ENCODE measurements around the gene IGFL4. TPM values are rescaled to one million over a fixed set of nuclear protein-coding genes. Genes with fewer than 3 reads are reported as not detected.

The IGFL4 gene
- total RNA-seq, 2 donors from 2014 or later: 0.33 to 0.60 TPM

DNA sequence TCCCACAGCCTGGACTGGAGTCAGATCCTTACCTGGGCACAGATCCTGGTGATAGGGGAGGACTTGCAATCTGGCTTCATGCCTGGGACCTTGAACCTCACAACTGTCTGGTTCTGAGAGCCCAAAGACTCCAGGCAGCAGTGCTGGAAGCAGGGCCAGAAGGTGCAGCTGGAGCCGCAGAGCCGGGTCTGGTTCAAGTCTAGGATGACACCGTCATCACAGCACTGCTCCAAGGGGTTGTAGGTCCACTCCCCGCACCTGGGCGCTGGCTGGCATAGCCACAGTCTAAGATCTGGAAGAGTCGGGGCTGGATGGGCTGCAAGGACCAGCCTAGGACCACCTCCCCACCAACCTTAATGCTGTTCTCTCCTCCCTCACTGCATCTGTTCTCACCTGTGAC, 677 bp downstream of the IGFL4 start:
- no peak overlapping the region for H3K9ac ChIP-seq (ENCODE audit: extremely low read depth, low read length, poor library complexity, severe bottlenecking)
- H3K4me1 Mint-ChIP-seq: no peaks in the 10 kb centered on the region
- H3K27me3 ChIP-seq (ENCODE audit: control insufficient read depth, insufficient read depth, low read length, poor library complexity, severe bottlenecking): peaks cover 17% of the 10 kb centered on the region
- peaks cover 41% of the 10 kb centered on the region for H3K9me3 Mint-ChIP-seq
- no peaks in the 10 kb centered on the region for H3K36me3 Mint-ChIP-seq (ENCODE audit: low read depth)
- no peak overlapping the region for H3K27ac ChIP-seq (ENCODE audit: low read depth, low read length)
- H3K9me3 ChIP-seq (ENCODE audit: control insufficient read depth, low read length): peaks cover 32% of the 10 kb centered on the region
- no peaks in the 10 kb centered on the region for H3K4me1 ChIP-seq (ENCODE audit: control insufficient read depth, insufficient read depth, low read length)
- 93 to 100% methylated on average over 1 to 6 of the region's 6 CpGs for WGBS, 2 experiments (ENCODE audit: insufficient coverage in 1 of 2, insufficient read length in 1 of 2)
- no peak for DNase-seq
- TF ChIP-seq, protein P1, sequence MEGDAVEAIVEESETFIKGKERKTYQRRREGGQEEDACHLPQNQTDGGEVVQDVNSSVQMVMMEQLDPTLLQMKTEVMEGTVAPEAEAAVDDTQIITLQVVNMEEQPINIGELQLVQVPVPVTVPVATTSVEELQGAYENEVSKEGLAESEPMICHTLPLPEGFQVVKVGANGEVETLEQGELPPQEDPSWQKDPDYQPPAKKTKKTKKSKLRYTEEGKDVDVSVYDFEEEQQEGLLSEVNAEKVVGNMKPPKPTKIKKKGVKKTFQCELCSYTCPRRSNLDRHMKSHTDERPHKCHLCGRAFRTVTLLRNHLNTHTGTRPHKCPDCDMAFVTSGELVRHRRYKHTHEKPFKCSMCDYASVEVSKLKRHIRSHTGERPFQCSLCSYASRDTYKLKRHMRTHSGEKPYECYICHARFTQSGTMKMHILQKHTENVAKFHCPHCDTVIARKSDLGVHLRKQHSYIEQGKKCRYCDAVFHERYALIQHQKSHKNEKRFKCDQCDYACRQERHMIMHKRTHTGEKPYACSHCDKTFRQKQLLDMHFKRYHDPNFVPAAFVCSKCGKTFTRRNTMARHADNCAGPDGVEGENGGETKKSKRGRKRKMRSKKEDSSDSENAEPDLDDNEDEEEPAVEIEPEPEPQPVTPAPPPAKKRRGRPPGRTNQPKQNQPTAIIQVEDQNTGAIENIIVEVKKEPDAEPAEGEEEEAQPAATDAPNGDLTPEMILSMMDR (conservative IDR thresholded peaks at IDR 0.05): no peak
- H3K27ac Mint-ChIP-seq: no peak overlapping the region
- peaks cover 67% of the 10 kb centered on the region for H3K27me3 Mint-ChIP-seq (ENCODE audit: insufficient read depth)
- no peaks in the 10 kb centered on the region for H3K36me3 ChIP-seq (ENCODE audit: control insufficient read depth, insufficient read depth, low read length)
- no peak overlapping the region for H3K4me3 Mint-ChIP-seq
- H3K4me3 ChIP-seq (ENCODE audit: low read length): no peak overlapping the region

DNA sequence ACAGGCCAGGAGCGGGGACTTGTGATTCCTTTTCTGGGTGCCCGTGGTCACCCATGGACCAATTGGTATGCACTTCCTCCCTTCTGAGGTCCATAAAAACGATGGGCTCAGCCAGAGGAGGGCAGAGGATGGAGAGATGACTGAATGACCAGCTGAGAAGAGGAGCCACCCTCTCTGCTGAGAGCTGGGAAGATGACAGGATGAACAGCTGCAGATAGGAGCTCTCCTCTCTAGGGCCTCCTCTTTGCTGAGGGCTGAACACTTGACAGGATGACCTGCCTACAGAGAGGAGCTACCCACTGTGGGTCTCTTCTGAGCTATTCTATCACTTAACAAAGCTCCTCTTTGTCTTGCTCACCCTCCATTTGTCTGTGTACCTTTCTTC, 4.1 kb downstream of the IGFL4 start:
- WGBS, 2 experiments (ENCODE audit: insufficient coverage in 1 of 2, insufficient read length in 1 of 2): 81 to 86% methylated on average over 1 to 3 of the region's 3 CpGs
- no peaks in the 10 kb centered on the region for H3K4me1 ChIP-seq (ENCODE audit: control insufficient read depth, insufficient read depth, low read length)
- TF ChIP-seq, protein P1 (conservative IDR thresholded peaks at IDR 0.05): no peak
- Mint-ChIP-seq H3K9me3 (peaks cover 11% of the 10 kb centered on the region), H3K27me3 (ENCODE audit: insufficient read depth) (peaks cover 54% of the 10 kb centered on the region), H3K4me1 (no peaks in the 10 kb centered on the region), H3K27ac (no peak overlapping the region), H3K4me3 (no peak overlapping the region), H3K36me3 (ENCODE audit: low read depth) (no peaks in the 10 kb centered on the region)
- DNase-seq: no peak
- no peak overlapping the region for H3K27ac ChIP-seq (ENCODE audit: low read depth, low read length)
- H3K4me3 ChIP-seq (ENCODE audit: low read length): no peak overlapping the region
- H3K27me3 ChIP-seq (ENCODE audit: control insufficient read depth, insufficient read depth, low read length, poor library complexity, severe bottlenecking): peaks cover 10% of the 10 kb centered on the region
- H3K36me3 ChIP-seq (ENCODE audit: control insufficient read depth, insufficient read depth, low read length): no peaks in the 10 kb centered on the region
- H3K9ac ChIP-seq (ENCODE audit: extremely low read depth, low read length, poor library complexity, severe bottlenecking): no peak overlapping the region
- peaks cover 12% of the 10 kb centered on the region for H3K9me3 ChIP-seq (ENCODE audit: control insufficient read depth, low read length)

DNA sequence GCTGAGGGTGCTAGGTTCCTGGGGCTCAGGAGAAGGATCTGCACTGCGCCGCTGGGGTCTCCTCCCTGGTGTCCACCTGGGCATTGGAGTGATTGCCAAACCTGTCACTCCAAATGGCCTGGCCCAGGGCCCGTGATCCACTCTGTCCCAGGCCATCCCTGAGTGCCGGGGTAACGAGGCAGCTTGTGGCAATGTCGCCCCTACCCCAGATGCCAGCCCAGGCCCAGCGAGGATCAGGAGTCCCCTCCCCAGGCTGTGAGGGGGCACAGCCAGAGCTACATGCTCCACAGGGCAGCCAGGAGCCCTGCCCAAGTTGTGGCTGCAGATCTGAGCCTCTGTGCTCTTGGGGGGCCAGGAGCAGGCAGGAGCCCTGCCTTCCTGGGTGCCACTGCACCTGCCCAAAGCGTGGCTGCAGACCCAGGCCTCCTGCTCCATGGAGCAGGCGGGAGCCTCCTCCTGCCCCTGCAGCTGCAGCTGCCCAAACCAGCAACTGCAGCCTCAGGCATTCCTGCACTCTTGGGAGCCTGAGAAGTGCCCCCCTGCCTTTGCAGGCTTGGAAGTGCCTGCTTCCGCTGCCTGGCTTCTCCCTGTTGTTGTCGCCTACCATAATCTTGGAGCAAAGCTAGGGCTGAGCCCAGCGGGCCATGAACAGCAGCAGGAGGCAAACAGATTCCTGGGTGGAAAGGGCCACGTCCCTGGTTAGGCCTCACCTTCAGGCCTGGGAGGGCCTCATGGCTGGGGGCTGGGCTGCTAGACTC, 4.6 kb downstream of the IGFL4 start:
- Histone ChIP-seq H3K4me3 (ENCODE audit: low read length) (no peak overlapping the region), H3K36me3 (ENCODE audit: control insufficient read depth, insufficient read depth, low read length) (no peaks in the 10 kb centered on the region), H3K27me3 (ENCODE audit: control insufficient read depth, insufficient read depth, low read length, poor library complexity, severe bottlenecking) (peaks cover 10% of the 10 kb centered on the region), H3K9ac (ENCODE audit: extremely low read depth, low read length, poor library complexity, severe bottlenecking) (no peak overlapping the region), H3K27ac (ENCODE audit: low read depth, low read length) (no peak overlapping the region), H3K4me1 (ENCODE audit: control insufficient read depth, insufficient read depth, low read length) (no peaks in the 10 kb centered on the region), H3K9me3 (ENCODE audit: control insufficient read depth, low read length) (peaks cover 12% of the 10 kb centered on the region)
- H3K27ac Mint-ChIP-seq: no peak overlapping the region
- H3K9me3 Mint-ChIP-seq: peaks cover 10% of the 10 kb centered on the region
- no peaks in the 10 kb centered on the region for H3K36me3 Mint-ChIP-seq (ENCODE audit: low read depth)
- DNase-seq: peak; percentile 43
- peaks cover 2% of the 10 kb centered on the region for H3K4me1 Mint-ChIP-seq
- no peak overlapping the region for H3K4me3 Mint-ChIP-seq
- TF ChIP-seq, protein P1 (conservative IDR thresholded peaks at IDR 0.05): no peak
- 88 to 100% methylated on average over 7 to 13 of the region's 13 CpGs for WGBS, 2 experiments (ENCODE audit: insufficient coverage in 1 of 2, insufficient read length in 1 of 2)
- peaks cover 50% of the 10 kb centered on the region for H3K27me3 Mint-ChIP-seq (ENCODE audit: insufficient read depth)

Measured in endodermal cell (in vitro differentiated cells).